K562 (cell line): Measurements from ENCODE around the gene E2F7. TPM values are rescaled to one million over a fixed set of nuclear protein-coding genes. Genes with fewer than 3 reads are reported as not detected.

Source experiments
- ATAC-seq: fragments of 200-7000 bp; cut with Tn5 transposase; 3 replicates; pipeline ENCODE4 v1.9.1; 2020; ENCODE audit warnings: moderate library complexity
- BruUV-seq: library from RNA; stranded (reverse); fragments of 400-500 nt; replicated peaks from 2 replicates; lab custom pipeline; 2021; lab: Mats Ljungman, UMichigan
- CTCF ChIA-PET: fragments of 300-600 bp; formaldehyde crosslinking; extraction: SDS; loops from one replicate; lab custom pipeline; 2021; ENCODE audit warnings: low intra/inter-chr PET ratio; lab: Yijun Ruan, JAX
- POLR2A ChIA-PET: fragments of 300-600, 350-650 bp; sonication (Branson Sonifier 250); formaldehyde crosslinking; extraction: SDS; loops from one replicate; lab custom pipeline; 2021; ENCODE audit warnings: antibody characterized with exemption, inconsistent platforms; lab: Yijun Ruan, JAX
- DNase-seq, 4 experiments: peaks; one replicate each; pipeline versions ENCODE4 v3.0.0 to v3.0.0-alpha.2; 2011 to 2018; ENCODE audit warnings: low spot score in 3 of 4, mixed read lengths in 3 of 4; ENCODE audit errors: extremely low read depth in 1 of 4
- FAIRE-seq: peaks from 2 replicates; lab custom pipeline; 2011; peaks lifted over from hg19 to GRCh38; lab: Jason Lieb, UNC
- H2AFZ ChIP-seq: 2 replicates; pipeline ENCODE4 v1.6.0; 2011; ENCODE audit warnings: low read depth, low read length, control low read depth, inconsistent platforms
- H3K27ac ChIP-seq: fragments of 200-600 bp; 3 replicates; pipeline ENCODE4 v1.8.0; 2011; ENCODE audit warnings: low read depth, mild to moderate bottlenecking, control low read depth, inconsistent platforms, low read length, moderate library complexity, mixed read lengths; ENCODE audit errors: extremely low read depth
- H3K27me3 ChIP-seq, 2 experiments: fragments of 300-600 bp in 1 of 2; 2 replicates in 1 of 2; 3 replicates in 1 of 2; pipeline versions ENCODE4 v1.6.0 to v1.8.0; 2011; ENCODE audit warnings: inconsistent platforms in 2 of 2, low read length in 2 of 2, mild to moderate bottlenecking in 1 of 2, mixed read lengths in 1 of 2, moderate library complexity in 1 of 2; ENCODE audit not compliant: control insufficient read depth in 2 of 2, insufficient read depth in 2 of 2
- H3K36me3 ChIP-seq: fragments of 300-600 bp; 3 replicates; pipeline ENCODE4 v1.8.0; 2011; ENCODE audit warnings: mild to moderate bottlenecking, low read length, inconsistent platforms; ENCODE audit not compliant: control insufficient read depth, insufficient read depth
- H3K4me1 ChIP-seq, 2 experiments: fragments of 200-600 bp in 1 of 2; replicated peaks in 1 of 2; 2 replicates in 1 of 2; 3 replicates in 1 of 2; pipeline versions ENCODE4 v1.5.1 to v1.8.0; 2011; ENCODE audit warnings: inconsistent platforms in 2 of 2, low read length in 2 of 2, mild to moderate bottlenecking in 1 of 2, mixed read lengths in 1 of 2, moderate library complexity in 1 of 2; ENCODE audit not compliant: control insufficient read depth in 2 of 2, insufficient read depth in 2 of 2
- H3K4me2 ChIP-seq: 2 replicates; pipeline ENCODE4 v1.6.1; 2011; ENCODE audit warnings: low read length, control low read depth, inconsistent platforms, mixed read lengths; ENCODE audit not compliant: insufficient read depth
- H3K4me3 ChIP-seq: fragments of 200-600 bp; sonication (generic), shearing (Covaris generic); 2 replicates; pipeline ENCODE4 v1.5.1; 2016; ENCODE audit warnings: control low read depth, inconsistent platforms
- H3K79me2 ChIP-seq: fragments of 200-600 bp; 3 replicates; pipeline ENCODE4 v1.8.0; 2011; ENCODE audit warnings: low read length, inconsistent platforms; ENCODE audit not compliant: control insufficient read depth, insufficient read depth
- H3K9ac ChIP-seq, 2 experiments: 2 replicates each; pipeline versions ENCODE4 v1.6.0 to v1.6.1; 2011; ENCODE audit warnings: low read depth in 2 of 2, low read length in 2 of 2, control low read depth in 1 of 2, inconsistent platforms in 1 of 2, mild to moderate bottlenecking in 1 of 2, mixed read lengths in 1 of 2; ENCODE audit not compliant: insufficient read depth in 1 of 2
- H3K9me1 ChIP-seq: one replicate; pipeline ENCODE4 v1.6.0; 2011; ENCODE audit warnings: inconsistent platforms, mild to moderate bottlenecking, low read length, moderate library complexity; ENCODE audit not compliant: control insufficient read depth, insufficient read depth
- H3K9me3 ChIP-seq: replicated peaks from 2 replicates; pipeline ENCODE4 v1.5.1; 2011; ENCODE audit warnings: low read depth, low read length, inconsistent platforms; ENCODE audit not compliant: control insufficient read depth, insufficient read depth
- H4K20me1 ChIP-seq: replicated peaks from 2 replicates; pipeline ENCODE4 v1.6.1; 2011; ENCODE audit warnings: low read length, inconsistent platforms, mixed read lengths; ENCODE audit not compliant: control insufficient read depth, insufficient read depth
- GABPB2 ChIP-seq: fragments of 250-450 bp; sonication (Bioruptor Pico); conservative IDR thresholded peaks from 2 replicates; pipeline ENCODE4 v1.5.1; 2021; ENCODE audit warnings: mild to moderate bottlenecking
- L3MBTL2 ChIP-seq: fragments of 450-650 bp; IDR thresholded peaks from 2 replicates; pipeline ENCODE4 v1.6.1; 2016; ENCODE audit warnings: mild to moderate bottlenecking, moderate library complexity
- NRF1 ChIP-seq, 2 experiments: fragments of 450-650 bp; IDR thresholded peaks in 1 of 2; conservative IDR thresholded peaks in 1 of 2; 2 replicates each; pipeline ENCODE4 v1.6.1; 2014; ENCODE audit warnings: mild to moderate bottlenecking in 2 of 2
- STAT6 ChIP-seq: sonication (generic); formaldehyde crosslinking; IDR thresholded peaks from 2 replicates; pipeline ENCODE4 v1.8.1; 2023; ENCODE audit warnings: mild to moderate bottlenecking, missing genetic modification reagents
- TSHZ1 ChIP-seq: fragments of 250-450 bp; sonication (Bioruptor Pico); IDR thresholded peaks from 2 replicates; pipeline ENCODE4 v1.4.0; 2020; ENCODE audit warnings: mild to moderate bottlenecking, moderate library complexity
- ZFP36 ChIP-seq: fragments of 150-350 bp; IDR thresholded peaks from 2 replicates; pipeline ENCODE4 v1.6.1; 2018; ENCODE audit warnings: low read length, low read depth; ENCODE audit not compliant: partially characterized antibody
- WGBS: fragments of 100-300 bp; shearing (Covaris generic); methylation state at CpG from one replicate; pipeline ENCODE4 v1.1.6; 2016; ENCODE audit warnings: low coverage, mixed read lengths; ENCODE audit not compliant: insufficient coverage; ENCODE audit errors: missing lambda C conversion rate; 5-methylcytosine and 5-hydroxymethylcytosine counted together
- in situ Hi-C: fragments of 300-500 bp; cut with MboI; formaldehyde crosslinking; loops from 4 replicates; pipeline ENCODE4 v1.15.0; 2018; ENCODE audit warnings: inconsistent platforms, mixed read lengths
- intact Hi-C: fragments of 100-400 bp; cut with micrococcal nuclease; formaldehyde crosslinking; loops from 2 replicates; pipeline ENCODE4 v1.14.2; 2022
- polyA plus RNA-seq, 8 experiments: library from polyadenylated mRNA; depleted of rRNA in 4 of 8; stranded (reverse) in 5 of 8; unstranded in 3 of 8; fragments of >200 nt; fragmentation: Nextera tagmentation in 2 of 8; fragmentation: Illumina TruSeq in 1 of 8; extraction: Ambion mirVana in 2 of 8; extraction: Trizol in 1 of 8; gene quantifications; 2 replicates each; pipeline versions ENCODE4 v1.2.1 to v1.2.3, GENCODE V29; 2011 to 2014; ENCODE audit warnings: inconsistent platforms in 1 of 8, missing spikeins in 1 of 8
- total RNA-seq, 7 experiments: library from RNA; depleted of rRNA in 6 of 7; stranded (reverse); fragments of >200 nt in 6 of 7; fragmentation: Illumina TruSeq in 2 of 7; extraction: Trizol in 2 of 7; gene quantifications; 2 replicates each; pipeline versions ENCODE4 v1.2.1 to v1.2.3, GENCODE V29; 2011 to 2021; ENCODE audit warnings: low replicate concordance in 1 of 7
- TF ChIP-seq, protein P1 (sequence below), 2 experiments: IDR thresholded peaks; 2 replicates each; pipeline ENCODE4 v1.6.1; 2011; ENCODE audit warnings: borderline replicate concordance in 1 of 2, control low read depth in 1 of 2, low read depth in 1 of 2, low read length in 1 of 2, mild to moderate bottlenecking in 1 of 2, mixed read lengths in 1 of 2, moderate library complexity in 1 of 2; ENCODE audit not compliant: insufficient read depth in 1 of 2, insufficient read length in 1 of 2, poor library complexity in 1 of 2, severe bottlenecking in 1 of 2; ENCODE audit errors: extremely low read depth in 1 of 2

E2F7 gene
- total and polyA plus RNA-seq, 9 of the 15 experiments (the other 6 are each of a cell fraction or from before 2014, with no cell fraction given), result 3.4 to 13.6 (median 8.1) TPM

DNA sequence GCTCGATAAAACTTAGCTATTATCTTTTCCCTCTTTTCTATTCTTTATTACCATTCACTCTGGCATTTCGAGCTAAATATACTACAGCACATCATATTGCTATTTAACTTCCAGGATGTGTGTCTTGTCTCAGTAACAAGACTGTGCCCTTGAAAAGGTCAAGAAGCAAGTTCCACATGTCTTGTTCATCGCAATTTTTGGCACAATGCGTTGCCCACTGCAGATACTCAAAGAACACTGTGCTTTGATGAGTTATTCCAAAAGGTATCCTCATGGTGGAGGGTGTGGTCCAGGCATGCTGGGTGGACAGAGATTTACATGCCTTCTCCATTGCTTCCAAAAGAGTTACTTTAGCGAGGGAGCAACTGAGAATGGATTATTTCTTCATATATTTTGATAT is 6.6 kb downstream of the E2F7 start:
- Histone ChIP-seq H3K9me3 (no peaks in the 10 kb centered on the region), H3K27ac (no peak overlapping the region), H3K79me2 (peaks cover 3% of the 10 kb centered on the region; the same call in 1 of the 3 replicates), H3K4me1 (peaks cover 0 to 5% of the 10 kb centered on the region in 2 experiments; a peak in 3 of 5 replicates), H3K27me3 (no peaks in the 10 kb centered on the region), H2AFZ (no peak overlapping the region), H3K9me1 (no peaks in the 10 kb centered on the region), H3K4me2 (no peak overlapping the region), H3K9ac (no peak overlapping the region), H3K36me3 (peaks cover 82% of the 10 kb centered on the region), H3K4me3 (no peak overlapping the region), H4K20me1 (no peaks in the 10 kb centered on the region)
- ChIA-PET POLR2A (interaction anchor here (0.6 to 2.0 kb wide), 3 partner anchors 9 to 11 kb away, joined by 3 to 8 read pairs (median 3); no protein-coding TSS in a partner anchor), CTCF (no interaction called here)
- intact Hi-C loops (no loop called here), in situ Hi-C loops (no loop called here)
- BruUV-seq, result no TSS peak
- WGBS, result 96% methylated on average over 5 of the region's 5 CpGs
- DNase-seq, result no peak
- no peak for FAIRE-seq
- no peak for ATAC-seq
- no peak for TF ChIP-seq ZFP36
- TF ChIP-seq, protein P1, sequence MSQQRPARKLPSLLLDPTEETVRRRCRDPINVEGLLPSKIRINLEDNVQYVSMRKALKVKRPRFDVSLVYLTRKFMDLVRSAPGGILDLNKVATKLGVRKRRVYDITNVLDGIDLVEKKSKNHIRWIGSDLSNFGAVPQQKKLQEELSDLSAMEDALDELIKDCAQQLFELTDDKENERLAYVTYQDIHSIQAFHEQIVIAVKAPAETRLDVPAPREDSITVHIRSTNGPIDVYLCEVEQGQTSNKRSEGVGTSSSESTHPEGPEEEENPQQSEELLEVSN (IDR thresholded peaks at IDR 0.05; ENCODE audit: borderline replicate concordance in 1 of 2, extremely low read depth in 1 of 2, insufficient read depth in 1 of 2, insufficient read length in 1 of 2, low read depth in 1 of 2, low read length in 1 of 2, poor library complexity in 1 of 2, severe bottlenecking in 1 of 2), result no peak

GRCh38 chr12:77054851-77055250 is 10.5 kb downstream of the E2F7 start:
- Histone ChIP-seq H3K79me2 (no peaks in the 10 kb centered on the region), H3K9me1 (no peaks in the 10 kb centered on the region), H3K4me2 (no peak overlapping the region), H3K27me3 (no peaks in the 10 kb centered on the region), H3K9me3 (no peaks in the 10 kb centered on the region), H3K27ac (no peak overlapping the region), H3K36me3 (peaks cover 56% of the 10 kb centered on the region), H3K9ac (no peak overlapping the region), H2AFZ (no peak overlapping the region), H4K20me1 (no peaks in the 10 kb centered on the region), H3K4me1 (no peaks in the 10 kb centered on the region), H3K4me3 (no peak overlapping the region)
- FAIRE-seq (no peak), DNase-seq (no peak), ATAC-seq (no peak)
- in situ Hi-C loops, result no loop called here
- BruUV-seq, result no TSS peak
- CTCF ChIA-PET, result no interaction called here
- POLR2A ChIA-PET, result no interaction called here
- intact Hi-C loops, result no loop called here
- 88% methylated on average over 4 of the region's 4 CpGs for WGBS
- TF ChIP-seq L3MBTL2, result no peak
- no peak for TF ChIP-seq NRF1 (conservative IDR thresholded peaks at IDR 0.05 in 1 of 2, IDR thresholded peaks at IDR 0.05 in 1 of 2)
- no peak for TF ChIP-seq GABPB2 (CRISPR knock-in tag)
- TF ChIP-seq STAT6 (CRISPR knock-in tag), result no peak
- TF ChIP-seq TSHZ1 (CRISPR knock-in tag), result no peak
